Muscle layer of duodenum (tissue), 2 donors: ENCODE data around the gene WNT3.
"Not testable (repeated sequence)": the region's sequence is repeated elsewhere in the genome, so short reads cannot be mapped to it uniquely, and the experiment has no call there.

Experiments
- H3K27ac ChIP-seq: one replicate; pipeline ENCODE4 v1.7.0; 2013; ENCODE audit warnings: mild to moderate bottlenecking, low read length
- H3K27me3 ChIP-seq: one replicate; pipeline ENCODE4 v1.7.0; 2013; ENCODE audit warnings: low read depth, mild to moderate bottlenecking, control low read depth, low read length
- H3K36me3 ChIP-seq, 2 donors: one replicate each; pipeline ENCODE4 v1.7.0; 2013; ENCODE audit warnings: low read length in 2 of 2, control low read depth in 1 of 2, mild to moderate bottlenecking in 1 of 2; ENCODE audit not compliant: insufficient read depth in 2 of 2, control insufficient read depth in 1 of 2
- H3K4me1 ChIP-seq, 2 donors: one replicate each; pipeline ENCODE4 v1.7.0; 2013; ENCODE audit warnings: low read length in 2 of 2, mild to moderate bottlenecking in 2 of 2, control low read depth in 1 of 2, moderate library complexity in 1 of 2; ENCODE audit not compliant: insufficient read depth in 2 of 2, control insufficient read depth in 1 of 2
- H3K4me3 ChIP-seq, 2 donors: one replicate each; pipeline ENCODE4 v1.7.0; 2013; ENCODE audit warnings: low read length in 2 of 2, low read depth in 1 of 2, mild to moderate bottlenecking in 1 of 2
- H3K9me3 ChIP-seq, 2 donors: one replicate each; pipeline ENCODE4 v1.7.0; 2013; ENCODE audit warnings: low read length in 2 of 2, control low read depth in 1 of 2, mild to moderate bottlenecking in 1 of 2; ENCODE audit not compliant: control insufficient read depth in 1 of 2
- donor health status: healthy.

The WNT3 gene

DNA sequence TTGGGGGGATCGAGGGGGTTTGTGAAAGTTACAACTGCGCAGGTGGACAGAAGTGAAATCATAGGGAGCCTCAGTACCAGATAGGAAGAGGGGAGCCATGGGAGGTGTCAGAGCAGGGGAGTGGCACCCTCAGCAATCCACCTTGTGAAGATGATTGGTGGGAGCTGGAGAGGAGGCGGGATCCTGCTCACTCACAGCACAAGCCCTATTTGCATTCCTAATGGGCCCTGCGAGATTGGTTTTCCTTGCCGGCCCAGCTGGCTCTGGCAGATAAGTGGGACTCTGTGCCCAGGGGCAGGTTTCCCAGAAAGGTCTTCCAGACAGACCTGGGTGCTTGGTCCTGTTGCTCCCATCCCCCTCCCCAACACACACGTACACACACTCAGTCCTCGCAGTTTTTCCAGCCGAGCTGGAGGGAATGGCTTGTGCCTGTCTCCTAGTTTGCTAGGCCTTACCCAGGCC is 9.4 kb downstream of the WNT3 start:
- Histone ChIP-seq H3K27me3 (peaks cover 5% of the 10 kb centered on the region), H3K4me1 (no peaks in the 10 kb centered on the region), H3K27ac (no peak overlapping the region), H3K4me3 (no peak overlapping the region), H3K9me3 (no peaks in the 10 kb centered on the region), H3K36me3 (no peaks in the 10 kb centered on the region)

DNA sequence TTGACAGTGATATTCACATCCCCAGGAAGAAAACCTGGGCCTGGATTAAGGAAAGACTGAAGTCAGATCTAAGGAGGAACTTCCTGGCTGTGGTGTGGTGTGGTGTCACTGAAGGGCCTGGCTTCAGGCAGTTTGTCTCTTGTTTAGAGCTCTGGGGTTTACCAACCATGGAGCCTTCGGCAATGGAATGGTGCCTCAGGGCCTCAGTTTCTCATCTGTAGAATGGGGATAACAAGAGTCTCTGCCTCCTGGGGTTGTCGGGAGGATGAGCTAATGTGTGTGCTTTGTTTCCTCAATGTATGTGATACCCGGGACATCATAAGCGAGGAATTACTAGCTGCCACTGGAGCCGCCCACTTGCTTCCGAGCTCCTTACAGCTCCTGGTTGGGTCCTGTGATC is 12.7 kb downstream of the WNT3 start:
- no peak overlapping the region for H3K27ac ChIP-seq
- H3K36me3 ChIP-seq, result no peaks in the 10 kb centered on the region
- H3K4me3 ChIP-seq, result no peak overlapping the region
- H3K27me3 ChIP-seq, result no peaks in the 10 kb centered on the region
- no peaks in the 10 kb centered on the region for H3K4me1 ChIP-seq
- no peaks in the 10 kb centered on the region for H3K9me3 ChIP-seq

- H3K9me3 ChIP-seq, result no peaks in the 10 kb centered on the region
- H3K4me3 ChIP-seq, result no peak overlapping the region
- H3K4me1 ChIP-seq, result no peaks in the 10 kb centered on the region
- no peaks in the 10 kb centered on the region for H3K27me3 ChIP-seq
- H3K27ac ChIP-seq, result no peak overlapping the region
- H3K36me3 ChIP-seq, result no peaks in the 10 kb centered on the region
Observed at GRCh38 chr17:46803544-46803943, 14.9 kb downstream of the WNT3 start.

- no peaks in the 10 kb centered on the region for H3K9me3 ChIP-seq
- no peaks in the 10 kb centered on the region for H3K4me1 ChIP-seq
- no peak overlapping the region for H3K4me3 ChIP-seq
- H3K27ac ChIP-seq, result no peak overlapping the region
- H3K36me3 ChIP-seq, result no peaks in the 10 kb centered on the region
- H3K27me3 ChIP-seq, result no peaks in the 10 kb centered on the region
Observed at GRCh38 chr17:46802800-46803199, 15.7 kb downstream of the WNT3 start.

GRCh38 chr17:46800573-46800972 is 17.9 kb downstream of the WNT3 start:
- Histone ChIP-seq H3K27ac (no peak overlapping the region), H3K4me1 (no peaks in the 10 kb centered on the region), H3K27me3 (no peaks in the 10 kb centered on the region), H3K4me3 (no peak overlapping the region), H3K36me3 (no peaks in the 10 kb centered on the region), H3K9me3 (no peaks in the 10 kb centered on the region)

DNA sequence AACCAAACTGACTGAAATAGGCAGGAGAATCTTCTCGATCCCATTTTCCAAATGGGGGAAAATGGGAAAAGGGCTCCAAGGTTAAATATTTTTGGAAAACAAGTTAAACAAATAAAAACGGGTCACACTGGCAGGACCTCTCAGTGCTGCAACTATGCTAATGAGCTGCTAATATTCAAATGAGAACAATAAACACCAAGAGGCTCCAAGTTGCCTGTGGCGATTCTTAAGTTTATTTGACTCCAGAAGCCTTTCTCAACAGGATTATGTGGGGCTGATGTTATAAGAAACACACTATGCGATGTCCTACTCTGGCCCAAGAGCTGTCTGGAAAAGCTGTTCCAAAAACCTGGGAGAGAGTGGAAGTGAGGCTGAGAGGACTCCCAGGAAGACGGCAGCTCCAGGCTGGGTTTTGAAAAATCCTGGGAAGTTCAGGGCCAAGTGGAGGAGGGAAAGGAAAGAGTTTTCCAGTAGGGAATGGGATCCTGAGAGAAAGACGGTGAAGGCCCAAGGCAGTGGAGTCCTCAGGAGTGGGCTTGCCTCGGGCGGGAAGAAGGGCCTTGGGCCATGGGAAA is 21.4 kb downstream of the WNT3 start:
- Histone ChIP-seq H3K4me3 (no peak overlapping the region), H3K9me3 (no peaks in the 10 kb centered on the region), H3K36me3 (no peaks in the 10 kb centered on the region), H3K4me1 (no peaks in the 10 kb centered on the region), H3K27me3 (no peaks in the 10 kb centered on the region), H3K27ac (no peak overlapping the region)

DNA sequence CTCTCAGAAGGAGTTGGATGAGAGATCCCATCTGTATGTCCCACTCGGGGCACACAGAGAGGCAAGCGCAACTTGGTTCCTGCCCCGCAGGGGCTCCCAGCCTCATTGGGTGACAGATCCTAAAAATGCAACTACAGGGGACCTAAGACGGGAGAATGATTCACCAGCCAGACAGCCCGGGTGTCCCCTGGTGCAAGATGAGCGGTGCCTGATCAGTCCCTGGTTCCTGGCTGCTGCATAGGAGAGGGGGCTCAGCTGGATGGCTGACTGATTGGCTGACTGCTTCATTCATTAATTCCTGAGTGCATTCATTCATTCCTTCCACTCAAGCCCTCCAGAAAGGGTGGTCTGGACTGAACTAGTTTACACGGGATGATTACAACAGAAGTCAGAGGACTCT is 22.0 kb downstream of the WNT3 start:
- Histone ChIP-seq H3K27me3 (no peaks in the 10 kb centered on the region), H3K4me3 (no peak overlapping the region), H3K27ac (no peak overlapping the region), H3K4me1 (no peaks in the 10 kb centered on the region), H3K9me3 (no peaks in the 10 kb centered on the region), H3K36me3 (no peaks in the 10 kb centered on the region)

GRCh38 chr17:46796084-46796483 is 22.4 kb downstream of the WNT3 start:
- Histone ChIP-seq H3K27ac (no peak overlapping the region), H3K4me1 (no peaks in the 10 kb centered on the region), H3K27me3 (no peaks in the 10 kb centered on the region), H3K36me3 (no peaks in the 10 kb centered on the region), H3K4me3 (no peak overlapping the region), H3K9me3 (no peaks in the 10 kb centered on the region)

- H3K27ac ChIP-seq, result no peak overlapping the region
- no peaks in the 10 kb centered on the region for H3K9me3 ChIP-seq
- no peaks in the 10 kb centered on the region for H3K36me3 ChIP-seq
- H3K27me3 ChIP-seq, result no peaks in the 10 kb centered on the region
- no peaks in the 10 kb centered on the region for H3K4me1 ChIP-seq
- no peak overlapping the region for H3K4me3 ChIP-seq
Observed at GRCh38 chr17:46795379-46795952, 23.0 kb downstream of the WNT3 start.

DNA sequence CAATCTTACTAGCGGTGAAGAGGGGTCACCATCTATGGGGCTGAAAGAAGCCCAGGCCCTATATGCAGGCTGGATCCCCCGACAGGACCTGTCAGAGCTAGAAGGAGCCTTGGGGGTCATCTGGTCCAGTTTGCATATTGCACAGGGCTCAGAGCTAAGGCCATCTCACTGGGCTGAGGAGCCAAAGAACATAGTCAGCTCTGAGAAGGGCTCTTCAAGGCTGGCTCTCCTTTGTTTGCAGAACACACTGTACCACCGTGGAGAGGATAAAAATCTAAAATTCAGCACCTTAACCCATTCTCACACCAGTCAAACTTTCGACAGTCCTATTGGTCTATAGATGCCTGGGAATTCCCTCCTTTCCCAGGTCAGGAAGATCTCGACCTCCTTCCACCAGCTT is 24.2 kb downstream of the WNT3 start:
- H3K9me3 ChIP-seq, result peaks cover 0 to 4% of the 10 kb centered on the region in 2 donors
- no peak overlapping the region for H3K4me3 ChIP-seq
- no peak overlapping the region for H3K27ac ChIP-seq
- no peaks in the 10 kb centered on the region for H3K27me3 ChIP-seq
- H3K36me3 ChIP-seq, result no peaks in the 10 kb centered on the region
- H3K4me1 ChIP-seq, result no peaks in the 10 kb centered on the region

DNA sequence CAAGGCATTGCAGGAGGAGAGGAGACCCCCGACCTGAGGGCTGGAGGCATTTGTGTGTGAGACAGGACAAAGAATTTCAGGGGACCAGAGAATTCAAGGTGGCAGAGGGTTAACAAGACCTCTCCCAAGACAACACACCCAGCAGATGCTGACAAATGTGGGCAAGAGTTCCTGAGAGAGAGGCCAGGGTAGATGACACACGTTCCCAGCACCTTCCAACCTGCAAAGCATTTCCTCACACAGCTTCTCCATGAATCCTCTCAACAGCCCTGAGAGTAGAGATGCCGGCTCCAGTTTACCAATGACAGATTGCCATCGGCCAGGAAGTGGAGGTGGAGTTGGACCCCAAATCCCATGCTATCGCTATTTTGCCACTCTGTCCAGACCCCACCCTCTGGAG is 25.0 kb downstream of the WNT3 start:
- H3K9me3 ChIP-seq, result peaks cover 0 to 4% of the 10 kb centered on the region in 2 donors
- no peak overlapping the region for H3K4me3 ChIP-seq
- H3K27me3 ChIP-seq, result no peaks in the 10 kb centered on the region
- no peak overlapping the region for H3K27ac ChIP-seq
- no peaks in the 10 kb centered on the region for H3K36me3 ChIP-seq
- no peaks in the 10 kb centered on the region for H3K4me1 ChIP-seq

DNA sequence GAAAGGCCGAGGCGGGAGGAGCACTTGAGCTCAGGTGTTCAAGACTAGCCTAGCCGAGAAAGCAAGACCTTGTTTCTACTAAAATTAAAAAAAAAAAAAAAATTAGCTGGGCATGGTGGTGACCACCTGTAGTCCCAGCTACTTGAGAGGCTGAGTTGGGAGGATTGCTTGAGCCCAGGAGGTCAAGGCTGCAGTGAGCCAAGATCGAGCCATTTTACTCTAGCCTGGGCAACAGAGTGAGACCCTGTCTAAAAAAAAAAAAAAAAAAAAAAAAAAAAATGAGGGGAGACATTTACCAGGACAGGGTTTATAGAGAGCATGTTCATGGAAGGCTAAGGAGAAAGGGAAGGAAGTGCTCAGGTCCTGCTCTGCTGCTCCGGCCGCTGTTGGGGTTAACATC is 25.5 kb downstream of the WNT3 start:
- H3K4me1 ChIP-seq, H3K27ac ChIP-seq, H3K9me3 ChIP-seq, H3K27me3 ChIP-seq, H3K36me3 ChIP-seq, H3K4me3 ChIP-seq: not testable (repeated sequence)
